DOHH2 (cell line): ENCODE measurements around the gene OSTN.

Experiments used
- H3F3A ChIP-seq: fragments of 200-600 bp; sonication (generic), shearing (Covaris generic); 2 replicates; pipeline ENCODE4 v1.6.0; 2016; ENCODE audit warnings: antibody characterized with exemption, mild to moderate bottlenecking; ENCODE audit not compliant: control insufficient read depth, insufficient read depth
- H3K27ac ChIP-seq: fragments of 200-600 bp; sonication (generic); 2 replicates; pipeline ENCODE4 v1.5.1; 2014; ENCODE audit warnings: low read depth, mild to moderate bottlenecking, low read length, moderate library complexity
- H3K27me3 ChIP-seq: fragments of 200-600 bp; sonication (generic); 2 replicates; pipeline ENCODE4 v1.6.1; 2014; ENCODE audit warnings: mild to moderate bottlenecking, low read length, mixed read lengths; ENCODE audit not compliant: control insufficient read depth
- H3K36me3 ChIP-seq: fragments of 200-600 bp; sonication (generic); 2 replicates; pipeline ENCODE4 v1.6.1; 2014; ENCODE audit warnings: mild to moderate bottlenecking, low read length, moderate library complexity, mixed read lengths; ENCODE audit not compliant: control insufficient read depth
- H3K4me1 ChIP-seq: fragments of 200-600 bp; sonication (generic); 2 replicates; pipeline ENCODE4 v1.6.1; 2014; ENCODE audit warnings: mild to moderate bottlenecking, low read length, mixed read lengths; ENCODE audit not compliant: control insufficient read depth
- H3K4me2 ChIP-seq: fragments of 200-600 bp; sonication (generic); 2 replicates; pipeline ENCODE4 v1.6.0; 2014; ENCODE audit warnings: mild to moderate bottlenecking, low read length, moderate library complexity
- H3K4me3 ChIP-seq: fragments of 200-600 bp; sonication (generic); 2 replicates; pipeline ENCODE4 v1.5.1; 2014; ENCODE audit warnings: mild to moderate bottlenecking, low read length, mixed read lengths
- H3K79me2 ChIP-seq: fragments of 200-600 bp; sonication (generic); 2 replicates; pipeline ENCODE4 v1.6.1; 2014; ENCODE audit warnings: mild to moderate bottlenecking, low read length, mixed read lengths; ENCODE audit not compliant: control insufficient read depth
- H3K9me2 ChIP-seq: fragments of 200-600 bp; sonication (generic); replicated peaks from 2 replicates; pipeline ENCODE4 v1.6.1; 2014; ENCODE audit warnings: mild to moderate bottlenecking, low read length, mixed read lengths; ENCODE audit not compliant: control insufficient read depth
- H3K9me3 ChIP-seq: fragments of 200-600 bp; sonication (generic); 2 replicates; pipeline ENCODE4 v1.6.1; 2014; ENCODE audit warnings: antibody characterized with exemption, low read length, mixed read lengths; ENCODE audit not compliant: control insufficient read depth, insufficient read depth
- H4K20me1 ChIP-seq: fragments of 200-600 bp; sonication (generic); 2 replicates; pipeline ENCODE4 v1.6.0; 2014; ENCODE audit warnings: low read depth, mild to moderate bottlenecking, antibody characterized with exemption, low read length, moderate library complexity; ENCODE audit not compliant: control insufficient read depth, insufficient read depth
- EZH2phosphoT487 ChIP-seq: fragments of 200-600 bp; sonication (generic); IDR thresholded peaks from 2 replicates; pipeline ENCODE4 v1.6.1; 2017; ENCODE audit warnings: borderline replicate concordance, mild to moderate bottlenecking, antibody characterized with exemption, low read length, moderate library complexity, mixed read lengths
- TF ChIP-seq, protein P1 (sequence below): fragments of 200-600 bp; sonication (generic); IDR thresholded peaks from one replicate; pipeline ENCODE4 v1.5.1; 2014; ENCODE audit warnings: antibody characterized with exemption, mild to moderate bottlenecking, low read depth, low read length; ENCODE audit not compliant: poor library complexity, severe bottlenecking

OSTN gene

GRCh38 chr3:191301017-191301416 is 102.0 kb downstream of the OSTN start:
- Histone ChIP-seq H3K4me1 (peaks cover 26% of the 10 kb centered on the region), H3K79me2 (no peaks in the 10 kb centered on the region), H3K4me2 (peak overlapping the region; percentile 38), H4K20me1 (no peaks in the 10 kb centered on the region), H3K27me3 (no peaks in the 10 kb centered on the region), H3K9me2 (no peaks in the 10 kb centered on the region), H3K9me3 (no peaks in the 10 kb centered on the region), H3K4me3 (peak overlapping the region; percentile 6; the same call in 1 of the 2 replicates), H3K36me3 (no peaks in the 10 kb centered on the region), H3K27ac (peak overlapping the region; percentile 11; the same call in 1 of the 2 replicates), H3F3A (peaks cover 3% of the 10 kb centered on the region; the same call in 1 of the 2 replicates)
- TF ChIP-seq, protein P1, sequence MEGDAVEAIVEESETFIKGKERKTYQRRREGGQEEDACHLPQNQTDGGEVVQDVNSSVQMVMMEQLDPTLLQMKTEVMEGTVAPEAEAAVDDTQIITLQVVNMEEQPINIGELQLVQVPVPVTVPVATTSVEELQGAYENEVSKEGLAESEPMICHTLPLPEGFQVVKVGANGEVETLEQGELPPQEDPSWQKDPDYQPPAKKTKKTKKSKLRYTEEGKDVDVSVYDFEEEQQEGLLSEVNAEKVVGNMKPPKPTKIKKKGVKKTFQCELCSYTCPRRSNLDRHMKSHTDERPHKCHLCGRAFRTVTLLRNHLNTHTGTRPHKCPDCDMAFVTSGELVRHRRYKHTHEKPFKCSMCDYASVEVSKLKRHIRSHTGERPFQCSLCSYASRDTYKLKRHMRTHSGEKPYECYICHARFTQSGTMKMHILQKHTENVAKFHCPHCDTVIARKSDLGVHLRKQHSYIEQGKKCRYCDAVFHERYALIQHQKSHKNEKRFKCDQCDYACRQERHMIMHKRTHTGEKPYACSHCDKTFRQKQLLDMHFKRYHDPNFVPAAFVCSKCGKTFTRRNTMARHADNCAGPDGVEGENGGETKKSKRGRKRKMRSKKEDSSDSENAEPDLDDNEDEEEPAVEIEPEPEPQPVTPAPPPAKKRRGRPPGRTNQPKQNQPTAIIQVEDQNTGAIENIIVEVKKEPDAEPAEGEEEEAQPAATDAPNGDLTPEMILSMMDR = no peak
- TF ChIP-seq EZH2phosphoT487 = no peak

DNA sequence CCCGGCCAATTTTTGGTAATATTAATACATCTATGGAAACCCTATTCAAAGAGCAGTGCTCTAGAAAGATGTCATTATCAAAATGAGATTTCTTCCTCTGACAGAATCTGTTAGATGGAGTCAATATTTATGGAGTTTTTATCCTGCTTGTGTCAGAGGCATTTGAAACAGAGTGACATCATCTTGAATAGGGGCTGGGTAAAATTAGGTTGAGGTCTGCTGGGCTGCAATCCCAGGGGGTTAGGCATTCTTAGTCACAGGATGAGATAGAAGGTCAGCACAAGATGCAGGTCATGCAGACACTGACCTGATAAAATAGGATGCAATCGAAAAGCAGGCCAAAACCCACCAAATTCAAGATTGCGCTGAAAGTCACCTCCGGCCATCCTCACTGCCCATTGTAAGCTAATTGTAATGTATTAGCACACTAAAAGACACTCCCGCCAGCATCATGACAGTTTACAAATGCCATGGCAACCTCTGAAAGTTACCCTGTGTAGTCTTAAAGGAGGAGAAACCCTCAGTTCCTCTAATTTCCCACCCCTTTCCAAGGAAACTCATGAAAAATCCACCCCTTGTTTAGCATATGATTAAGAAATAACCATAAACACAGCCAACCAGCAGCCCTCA is 102.9 kb downstream of the OSTN start:
- H3K36me3 ChIP-seq = no peaks in the 10 kb centered on the region

GRCh38 chr3:191302451-191302850 is 103.4 kb downstream of the OSTN start:
- Histone ChIP-seq H3K79me2 (no peaks in the 10 kb centered on the region), H4K20me1 (no peaks in the 10 kb centered on the region), H3K4me2 (no peak overlapping the region), H3F3A (no peaks in the 10 kb centered on the region), H3K9me3 (no peaks in the 10 kb centered on the region), H3K4me1 (peaks cover 11% of the 10 kb centered on the region), H3K9me2 (no peaks in the 10 kb centered on the region), H3K27me3 (no peaks in the 10 kb centered on the region), H3K36me3 (no peaks in the 10 kb centered on the region), H3K27ac (no peak overlapping the region), H3K4me3 (no peak overlapping the region)
- TF ChIP-seq EZH2phosphoT487 = no peak
- TF ChIP-seq, protein P1 = no peak

More for the DNA sequence above, 102.9 kb downstream of the OSTN start:
- Histone ChIP-seq H3K9me3 (no peaks in the 10 kb centered on the region), H3K4me3 (no peak overlapping the region), H3K27ac (no peak overlapping the region), H3K79me2 (no peaks in the 10 kb centered on the region), H3K4me1 (peaks cover 17% of the 10 kb centered on the region), H3K4me2 (no peak overlapping the region), H3K27me3 (no peaks in the 10 kb centered on the region), H3K9me2 (no peaks in the 10 kb centered on the region), H4K20me1 (no peaks in the 10 kb centered on the region), H3F3A (no peaks in the 10 kb centered on the region)
- TF ChIP-seq EZH2phosphoT487 = no peak
- TF ChIP-seq, protein P1 = no peak
